T-helper 17 cell (primary cell): Measurements from ENCODE around the gene MCHR1. TPM values are rescaled to one million over a fixed set of nuclear protein-coding genes. Genes with fewer than 3 reads are reported as not detected.
"Not testable (repeated sequence)": the region's sequence is repeated elsewhere in the genome, so short reads cannot be mapped to it uniquely, and the experiment has no call there.

Experiments
- ATAC-seq: fragments of 150-1000 bp; cut with Tn5 transposase; 2 replicates; pipeline ENCODE4 v1.10.0; 2021; ENCODE audit warnings: mild to moderate bottlenecking, moderate library complexity
- DNase-seq, 3 donors: peaks; one replicate each; pipeline versions ENCODE4 v3.0.0 to v3.0.0-alpha.2; 2020 to 2021
- H3K9me3 ChIP-seq: one replicate; pipeline ENCODE4 v1.7.0; 2013; ENCODE audit warnings: low read length, mild to moderate bottlenecking; ENCODE audit not compliant: control insufficient read depth, poor library complexity, severe bottlenecking
- H3K27ac Mint-ChIP-seq: one replicate; pipeline ENCODE4 v1.8.0; 2022; ENCODE audit warnings: mild to moderate bottlenecking, moderate library complexity, mixed read lengths
- H3K27me3 Mint-ChIP-seq: one replicate; pipeline ENCODE4 v1.8.0; 2022; ENCODE audit warnings: mixed read lengths
- H3K36me3 Mint-ChIP-seq: one replicate; pipeline ENCODE4 v1.8.0; 2022; ENCODE audit warnings: low read depth, mixed read lengths
- H3K4me1 Mint-ChIP-seq: one replicate; pipeline ENCODE4 v1.8.0; 2022; ENCODE audit warnings: mild to moderate bottlenecking, mixed read lengths
- H3K4me3 Mint-ChIP-seq: one replicate; pipeline ENCODE4 v1.8.0; 2022; ENCODE audit warnings: mild to moderate bottlenecking, moderate library complexity, mixed read lengths
- total RNA-seq, 4 donors: library from RNA in 2 of 4; stranded (reverse) in 2 of 4; gene quantifications; one replicate each; pipeline ENCODE4 v1.2.3 and lab custom pipeline; 2022 to 2026

Gene MCHR1
- total RNA-seq, 2 donors from 2014 or later: not detected

DNA sequence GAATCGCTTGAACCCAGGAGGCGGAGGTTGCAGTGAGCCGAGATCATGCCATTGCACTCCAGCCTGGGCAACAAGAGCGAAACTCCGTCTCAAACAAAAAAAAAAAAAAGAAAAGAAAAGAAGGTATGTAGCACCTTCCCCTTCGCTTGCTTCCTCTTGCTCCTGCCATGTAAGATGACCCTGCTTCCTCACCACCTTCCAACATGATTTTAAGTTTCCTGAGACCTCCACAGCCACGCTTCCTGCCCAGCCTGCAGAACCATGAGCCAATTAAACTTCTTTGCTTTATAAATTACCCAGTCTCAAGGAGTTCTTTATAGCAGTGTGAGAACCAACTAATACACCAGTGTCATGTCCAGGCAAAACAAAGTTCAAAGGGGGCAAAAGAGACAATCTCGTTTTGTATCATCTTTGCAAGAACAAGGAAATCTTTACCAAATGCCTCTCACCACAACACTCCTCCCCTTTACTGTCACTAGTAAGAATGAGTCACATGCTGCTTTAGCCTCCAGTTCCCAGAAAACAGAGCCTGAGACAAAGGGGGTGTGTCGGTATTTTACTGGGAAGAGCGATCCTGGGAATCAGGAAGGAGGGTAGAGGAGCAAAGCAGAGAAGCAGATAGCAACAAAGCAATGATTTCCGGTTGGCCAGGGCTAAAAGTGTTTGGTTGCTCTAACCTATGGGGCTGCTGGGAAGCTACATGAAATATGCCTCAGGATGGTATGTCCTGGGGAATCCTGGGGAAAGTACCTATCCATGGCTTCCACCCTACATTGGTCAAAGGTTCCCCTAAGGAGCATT is 10.5 kb upstream of the MCHR1 start:
- H3K27ac Mint-ChIP-seq: peak overlapping the region; percentile 6
- no peak for ATAC-seq
- H3K4me3 Mint-ChIP-seq: no peak overlapping the region
- no peak for DNase-seq
- H3K27me3 Mint-ChIP-seq: no peaks in the 10 kb centered on the region
- H3K4me1 Mint-ChIP-seq: peaks cover 7% of the 10 kb centered on the region
- H3K9me3 ChIP-seq: no peaks in the 10 kb centered on the region
- no peaks in the 10 kb centered on the region for H3K36me3 Mint-ChIP-seq

DNA sequence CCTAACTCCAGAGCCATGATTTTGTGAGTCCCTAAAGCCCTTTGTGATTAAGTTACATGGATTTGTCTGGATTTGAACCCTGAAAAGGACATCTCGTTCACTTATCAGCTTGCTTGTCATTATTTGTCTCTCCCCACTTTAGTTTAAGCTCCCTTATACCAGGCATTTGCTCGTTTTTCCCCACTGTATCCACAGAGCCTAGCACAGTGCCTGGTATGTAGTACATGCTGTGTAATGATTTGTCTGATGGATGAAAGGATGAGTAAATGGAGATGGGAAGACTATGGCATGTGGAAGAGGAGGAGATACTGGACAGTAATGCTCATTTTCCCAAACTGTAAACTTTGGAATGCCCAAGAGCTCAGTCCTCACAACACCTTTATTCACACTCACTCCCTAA is 9.2 kb upstream of the MCHR1 start:
- peaks cover 7% of the 10 kb centered on the region for H3K4me1 Mint-ChIP-seq
- no peak for ATAC-seq
- H3K27ac Mint-ChIP-seq: no peak overlapping the region

DNA sequence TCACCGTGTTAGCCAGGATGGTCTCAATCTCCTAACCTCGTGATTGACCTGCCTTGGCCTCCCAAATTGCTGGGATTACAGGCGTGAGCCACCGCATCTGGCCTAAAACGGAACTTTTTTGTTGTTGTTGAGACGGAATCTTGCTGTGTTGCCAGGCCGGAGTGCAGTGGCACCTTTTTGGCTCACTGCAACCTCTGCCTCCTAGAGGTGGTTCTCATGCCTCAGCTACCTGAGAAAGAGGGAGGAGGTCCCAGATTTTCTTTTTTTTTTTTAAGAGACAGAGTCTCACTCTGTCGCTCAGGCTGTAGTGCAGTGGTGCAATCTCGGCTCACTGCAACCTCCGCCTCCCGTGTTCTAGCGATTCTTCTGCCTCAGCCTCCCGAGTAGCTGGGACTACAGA is 7.9 kb upstream of the MCHR1 start:
- ATAC-seq (no peak), DNase-seq (no peak)
- Mint-ChIP-seq H3K36me3 (no peaks in the 10 kb centered on the region), H3K4me3 (no peak overlapping the region), H3K27ac (no peak overlapping the region), H3K4me1 (peaks cover 7% of the 10 kb centered on the region), H3K27me3 (no peaks in the 10 kb centered on the region)
- no peaks in the 10 kb centered on the region for H3K9me3 ChIP-seq

More for the DNA sequence above, 9.2 kb upstream of the MCHR1 start:
- DNase-seq: no peak
- no peaks in the 10 kb centered on the region for H3K36me3 Mint-ChIP-seq
- no peaks in the 10 kb centered on the region for H3K9me3 ChIP-seq
- no peak overlapping the region for H3K4me3 Mint-ChIP-seq
- no peaks in the 10 kb centered on the region for H3K27me3 Mint-ChIP-seq

DNA sequence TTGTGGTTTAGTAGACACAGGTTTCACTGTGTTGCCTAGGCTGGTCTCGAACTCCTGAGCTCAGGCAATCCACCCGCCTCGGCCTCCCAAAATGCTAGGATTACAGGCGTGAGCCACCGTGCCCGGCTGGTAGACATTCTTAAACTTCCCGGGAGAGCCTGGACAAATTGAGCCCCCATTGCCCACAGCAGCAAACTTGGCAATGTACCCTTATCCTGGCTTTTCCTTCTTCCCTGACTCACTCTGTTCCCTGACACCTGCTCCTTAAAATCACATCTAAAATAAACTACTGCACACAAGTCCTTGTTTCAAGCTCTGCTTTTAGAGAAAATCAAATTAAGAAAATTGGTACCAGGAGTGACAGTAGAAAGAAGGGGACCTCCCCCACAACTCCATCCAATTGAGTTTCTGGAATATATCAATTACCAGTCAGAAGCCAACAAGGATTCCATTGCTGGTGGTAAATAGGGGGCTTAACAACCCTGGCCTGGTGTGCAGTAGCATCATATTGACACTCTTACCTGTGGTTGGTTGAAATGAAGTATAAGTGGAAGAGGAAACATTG is 7.4 kb upstream of the MCHR1 start:
- no peak overlapping the region for H3K27ac Mint-ChIP-seq
- no peaks in the 10 kb centered on the region for H3K9me3 ChIP-seq
- no peak for ATAC-seq
- H3K4me3 Mint-ChIP-seq: no peak overlapping the region
- peaks cover 9% of the 10 kb centered on the region for H3K4me1 Mint-ChIP-seq
- H3K27me3 Mint-ChIP-seq: no peaks in the 10 kb centered on the region
- no peaks in the 10 kb centered on the region for H3K36me3 Mint-ChIP-seq
- no peak for DNase-seq

DNA sequence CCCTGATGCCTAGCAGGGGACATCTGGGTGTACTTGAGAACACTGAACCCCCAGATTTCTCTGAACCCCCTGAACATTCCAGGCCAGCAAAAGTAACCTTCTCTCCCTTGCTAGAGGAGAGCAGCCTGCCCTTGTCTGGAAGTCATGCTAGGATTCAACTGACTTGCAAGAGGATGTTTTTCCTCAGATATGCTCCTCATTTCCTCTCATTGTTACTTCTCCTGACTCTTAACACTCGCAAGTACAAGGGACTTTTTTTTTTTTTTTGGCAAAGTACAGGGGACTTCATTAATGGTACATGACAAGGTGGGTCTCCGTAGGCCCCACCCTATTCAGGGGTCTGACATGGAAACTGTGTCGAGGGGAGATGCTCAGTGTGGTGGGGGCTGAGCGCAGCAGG is 6.3 kb upstream of the MCHR1 start:
- H3K9me3 ChIP-seq: no peaks in the 10 kb centered on the region
- DNase-seq (no peak), ATAC-seq (no peak)
- no peak overlapping the region for H3K27ac Mint-ChIP-seq
- H3K27me3 Mint-ChIP-seq: no peaks in the 10 kb centered on the region
- no peaks in the 10 kb centered on the region for H3K36me3 Mint-ChIP-seq
- no peak overlapping the region for H3K4me3 Mint-ChIP-seq
- peaks cover 6% of the 10 kb centered on the region for H3K4me1 Mint-ChIP-seq

DNA sequence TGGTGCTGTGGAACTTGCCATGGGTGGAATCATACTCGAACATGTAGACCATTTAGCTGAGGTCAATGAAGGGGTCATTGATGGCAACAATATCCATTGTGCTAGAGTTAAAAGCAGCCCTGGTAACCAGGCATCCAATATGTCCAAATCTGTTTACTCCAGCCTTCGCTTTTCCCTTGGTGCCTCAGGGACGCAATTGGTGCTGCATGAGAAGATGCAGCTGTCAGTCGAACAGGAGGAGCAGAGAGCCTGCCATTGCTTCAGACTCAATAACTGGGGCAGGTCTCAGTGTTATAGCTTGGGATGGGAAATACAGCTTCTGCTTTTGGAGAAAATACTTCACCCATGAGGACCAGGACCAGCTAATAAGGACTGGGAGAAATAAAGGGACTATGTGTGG is 5.0 kb upstream of the MCHR1 start:
- no peaks in the 10 kb centered on the region for H3K9me3 ChIP-seq
- Mint-ChIP-seq H3K27me3 (peaks cover 4% of the 10 kb centered on the region), H3K4me3 (no peak overlapping the region), H3K27ac (no peak overlapping the region), H3K4me1 (peaks cover 2% of the 10 kb centered on the region), H3K36me3 (no peaks in the 10 kb centered on the region)
- DNase-seq (no peak), ATAC-seq (no peak)

DNA sequence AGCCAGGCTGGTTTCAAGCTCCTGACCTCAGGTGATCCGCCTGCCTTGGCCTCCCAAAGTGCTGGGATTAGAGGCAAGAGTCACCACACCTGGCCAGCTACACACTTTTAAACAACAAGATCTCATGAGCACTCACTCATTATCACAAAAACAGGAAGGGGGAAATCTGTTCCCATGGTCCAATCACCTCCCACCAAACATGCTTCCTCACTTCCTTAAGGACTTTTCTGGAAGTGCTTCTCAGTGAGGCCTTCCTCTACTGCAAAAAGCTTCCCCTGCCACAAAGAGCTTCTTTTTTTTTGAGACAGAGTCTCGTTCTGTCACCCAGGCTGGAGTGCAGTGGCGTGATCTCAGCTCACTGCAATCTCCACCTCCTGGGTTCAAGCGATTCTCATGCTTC is 3.1 kb upstream of the MCHR1 start:
- not testable (repeated sequence) for DNase-seq, H3K27ac Mint-ChIP-seq, ATAC-seq, H3K4me1 Mint-ChIP-seq, H3K9me3 ChIP-seq, H3K36me3 Mint-ChIP-seq, H3K4me3 Mint-ChIP-seq
- peaks cover 18% of the 10 kb centered on the region for H3K27me3 Mint-ChIP-seq

DNA sequence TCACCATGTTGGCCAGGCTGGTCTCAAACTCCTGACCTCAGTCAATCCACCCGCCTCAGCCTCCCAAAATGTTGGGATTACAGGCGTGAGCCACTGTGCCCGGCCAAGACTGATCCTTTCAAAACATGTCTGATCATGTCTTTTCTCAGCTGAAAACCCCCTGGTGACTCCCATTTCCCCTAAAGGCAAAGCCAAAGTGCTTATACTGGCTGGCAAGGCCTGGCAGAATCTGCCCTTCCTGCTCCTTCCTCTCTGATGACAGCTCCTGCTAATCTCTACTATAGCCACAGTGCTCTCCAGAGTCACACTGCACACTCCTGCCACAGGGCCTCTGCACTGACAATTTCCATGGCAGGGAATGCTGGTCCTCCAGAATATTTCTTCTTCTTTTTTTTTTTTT is 2.6 kb upstream of the MCHR1 start:
- Mint-ChIP-seq H3K4me1 (peaks cover 2% of the 10 kb centered on the region), H3K27ac (no peak overlapping the region), H3K36me3 (no peaks in the 10 kb centered on the region), H3K4me3 (no peak overlapping the region), H3K27me3 (peaks cover 22% of the 10 kb centered on the region)
- DNase-seq: no peak
- H3K9me3 ChIP-seq: no peaks in the 10 kb centered on the region
- no peak for ATAC-seq

DNA sequence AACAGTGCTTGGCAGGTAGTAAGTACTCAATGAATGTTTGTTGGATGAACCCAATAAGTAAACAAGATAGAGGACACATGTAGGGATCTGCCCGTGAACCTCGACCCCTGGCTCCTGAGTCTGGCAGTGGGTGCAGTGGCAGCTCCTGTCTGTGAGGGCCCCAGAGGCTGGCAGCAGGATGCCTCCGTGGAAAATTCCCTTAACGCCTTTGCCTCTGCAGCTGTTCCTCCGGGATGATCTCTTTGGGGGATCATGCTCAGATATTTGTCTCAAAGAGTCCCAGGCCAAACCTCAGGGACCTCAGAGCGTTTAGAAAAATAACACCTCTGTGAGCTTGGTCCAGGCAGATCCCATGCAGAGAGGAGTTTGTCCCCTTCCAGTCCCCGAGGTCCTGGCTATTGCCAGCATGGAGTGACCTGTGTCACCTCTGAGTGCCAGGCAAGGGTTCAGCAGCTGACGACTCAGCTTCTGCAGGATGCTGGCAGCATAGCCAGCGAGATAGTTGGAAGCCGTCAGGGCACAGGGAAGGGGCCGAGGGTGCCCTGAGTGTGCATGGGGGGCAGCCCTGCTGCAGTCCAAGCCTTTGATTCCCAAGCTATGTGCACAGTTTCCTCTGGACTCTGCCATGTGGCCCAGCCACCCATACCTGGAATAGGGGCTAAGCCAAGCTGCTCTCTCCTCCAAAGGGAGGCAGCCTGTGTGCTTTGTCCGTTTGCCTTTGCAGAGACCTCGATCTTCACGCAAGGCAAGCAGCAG is 613 bp upstream of the MCHR1 start:
- no peak for ATAC-seq
- Mint-ChIP-seq H3K27ac (no peak overlapping the region), H3K36me3 (no peaks in the 10 kb centered on the region), H3K27me3 (peaks cover 23% of the 10 kb centered on the region), H3K4me3 (no peak overlapping the region), H3K4me1 (peaks cover 12% of the 10 kb centered on the region)
- H3K9me3 ChIP-seq: no peaks in the 10 kb centered on the region
- DNase-seq: no peak

DNA sequence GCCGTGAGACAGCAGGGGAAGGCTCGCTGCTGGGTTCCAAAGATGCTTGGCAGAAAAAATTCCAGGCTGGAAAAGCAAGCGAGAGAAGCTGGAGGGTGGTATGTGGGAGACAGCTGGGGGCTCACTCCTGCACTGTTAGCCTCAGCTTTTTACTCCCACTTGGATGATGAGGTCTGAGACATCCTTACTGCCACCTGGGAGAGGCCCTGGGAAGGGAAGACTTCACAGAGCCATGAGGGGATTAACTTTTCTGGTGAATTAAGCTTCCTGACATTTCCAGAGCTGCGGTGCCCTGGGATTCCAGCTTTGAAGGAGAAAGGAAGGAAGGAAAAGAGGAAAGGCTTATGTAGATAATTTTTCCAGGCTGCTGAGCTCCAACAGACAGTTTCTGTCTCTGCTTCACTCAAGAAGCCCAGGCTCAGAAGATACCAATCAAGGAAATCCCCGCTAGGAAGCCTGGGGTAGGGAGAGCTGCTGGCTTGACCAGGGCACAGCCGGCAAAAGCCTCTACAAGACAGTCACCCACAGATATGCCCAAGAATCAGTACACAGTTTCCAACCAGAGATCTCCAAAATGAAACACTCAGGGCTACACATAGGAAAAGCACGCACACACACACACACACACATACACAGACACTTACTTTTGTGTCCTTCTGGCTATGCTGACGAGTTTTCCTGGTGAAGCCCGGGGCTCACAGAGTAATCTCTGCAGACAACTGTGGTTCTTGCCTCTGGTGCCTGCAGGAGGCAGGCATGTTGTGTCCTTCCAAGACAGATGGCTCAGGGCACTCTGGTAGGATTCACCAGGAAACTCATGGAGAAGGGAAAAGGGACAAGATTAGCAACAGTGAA is 907 bp downstream of the MCHR1 start:
- H3K27ac Mint-ChIP-seq: no peak overlapping the region

DNA sequence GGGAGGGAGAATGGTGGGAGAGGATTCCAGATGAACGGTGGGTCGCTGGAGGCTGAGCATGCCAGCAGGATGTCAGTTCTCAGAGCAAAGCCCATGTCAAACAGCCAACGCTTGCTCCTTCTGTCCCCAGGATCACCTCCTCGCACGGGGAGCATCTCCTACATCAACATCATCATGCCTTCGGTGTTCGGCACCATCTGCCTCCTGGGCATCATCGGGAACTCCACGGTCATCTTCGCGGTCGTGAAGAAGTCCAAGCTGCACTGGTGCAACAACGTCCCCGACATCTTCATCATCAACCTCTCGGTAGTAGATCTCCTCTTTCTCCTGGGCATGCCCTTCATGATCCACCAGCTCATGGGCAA is 1.5 kb downstream of the MCHR1 start:
- H3K4me3 Mint-ChIP-seq: no peak overlapping the region
- ATAC-seq (no peak), DNase-seq (no peak)
- H3K9me3 ChIP-seq: no peaks in the 10 kb centered on the region
- no peaks in the 10 kb centered on the region for H3K36me3 Mint-ChIP-seq
- peaks cover 23% of the 10 kb centered on the region for H3K27me3 Mint-ChIP-seq
- H3K27ac Mint-ChIP-seq: no peak overlapping the region
- peaks cover 15% of the 10 kb centered on the region for H3K4me1 Mint-ChIP-seq

More for the DNA sequence above, 907 bp downstream of the MCHR1 start:
- H3K36me3 Mint-ChIP-seq: no peaks in the 10 kb centered on the region
- ATAC-seq: no peak
- peaks cover 12% of the 10 kb centered on the region for H3K4me1 Mint-ChIP-seq
- H3K4me3 Mint-ChIP-seq: no peak overlapping the region
- peaks cover 23% of the 10 kb centered on the region for H3K27me3 Mint-ChIP-seq
- DNase-seq: no peak
- H3K9me3 ChIP-seq: no peaks in the 10 kb centered on the region

DNA sequence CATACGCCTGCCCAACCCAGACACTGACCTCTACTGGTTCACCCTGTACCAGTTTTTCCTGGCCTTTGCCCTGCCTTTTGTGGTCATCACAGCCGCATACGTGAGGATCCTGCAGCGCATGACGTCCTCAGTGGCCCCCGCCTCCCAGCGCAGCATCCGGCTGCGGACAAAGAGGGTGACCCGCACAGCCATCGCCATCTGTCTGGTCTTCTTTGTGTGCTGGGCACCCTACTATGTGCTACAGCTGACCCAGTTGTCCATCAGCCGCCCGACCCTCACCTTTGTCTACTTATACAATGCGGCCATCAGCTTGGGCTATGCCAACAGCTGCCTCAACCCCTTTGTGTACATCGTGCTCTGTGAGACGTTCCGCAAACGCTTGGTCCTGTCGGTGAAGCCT is 2.2 kb downstream of the MCHR1 start:
- Mint-ChIP-seq H3K4me1 (peaks cover 17% of the 10 kb centered on the region), H3K4me3 (no peak overlapping the region), H3K36me3 (no peaks in the 10 kb centered on the region), H3K27ac (no peak overlapping the region), H3K27me3 (peaks cover 23% of the 10 kb centered on the region)
- no peak for ATAC-seq
- DNase-seq: no peak
- H3K9me3 ChIP-seq: no peaks in the 10 kb centered on the region

DNA sequence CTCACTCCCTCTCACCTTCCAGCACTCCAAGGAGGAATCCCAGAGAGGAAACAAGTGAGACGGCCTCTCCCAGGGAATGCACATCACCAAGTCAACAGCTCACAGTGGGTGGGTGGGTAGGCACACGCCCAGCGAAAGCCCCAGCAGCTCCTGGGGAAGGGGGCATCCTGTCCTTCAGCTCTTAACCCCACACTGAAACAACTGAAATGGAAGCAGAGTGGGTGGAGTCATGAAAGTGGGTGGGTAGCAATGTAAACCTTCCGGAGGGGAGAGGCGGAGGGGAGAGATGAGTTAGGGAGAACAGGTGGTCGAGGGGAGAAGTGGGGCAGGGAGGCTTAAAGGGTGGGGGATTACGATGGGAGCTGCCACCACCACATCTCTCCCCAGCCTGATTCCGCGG is 5.4 kb downstream of the MCHR1 start:
- no peak for DNase-seq
- Mint-ChIP-seq H3K27me3 (peaks cover 15% of the 10 kb centered on the region), H3K27ac (peak overlapping the region; percentile 59), H3K4me3 (peak overlapping the region; percentile 87), H3K4me1 (peaks cover 18% of the 10 kb centered on the region), H3K36me3 (no peaks in the 10 kb centered on the region)
- no peaks in the 10 kb centered on the region for H3K9me3 ChIP-seq
- no peak for ATAC-seq
